Spleen (tissue), 11 donors: Measurements from ENCODE around the gene TMEM97. TPM values are rescaled to one million over a fixed set of nuclear protein-coding genes. Genes with fewer than 3 reads are reported as not detected.

Experiments
- DNase-seq: peaks from one replicate; pipeline ENCODE4 v3.0.0-alpha.2; 2020
- H3K27ac ChIP-seq, 8 donors: fragments of 200-600 bp; sonication (generic) in 7 of 8; 1 replicate in 4 of 8; 2 replicates in 4 of 8; pipeline versions ENCODE4 v1.5.0 to v1.8.0; 2016 to 2021; ENCODE audit warnings: inconsistent platforms in 4 of 8, mild to moderate bottlenecking in 4 of 8, moderate library complexity in 1 of 8
- H3K27me3 ChIP-seq, 7 donors: fragments of 200-600 bp; sonication (generic) in 6 of 7; replicated peaks in 1 of 7; 1 replicate in 4 of 7; 2 replicates in 3 of 7; pipeline versions ENCODE4 v1.5.0 to v1.8.0; 2016 to 2021; ENCODE audit warnings: inconsistent platforms in 3 of 7, mild to moderate bottlenecking in 1 of 7
- H3K36me3 ChIP-seq, 6 donors: fragments of 200-600 bp; sonication (generic) in 5 of 6; 1 replicate in 4 of 6; 2 replicates in 2 of 6; pipeline versions ENCODE4 v1.5.0 to v1.8.0; 2016 to 2021; ENCODE audit warnings: inconsistent platforms in 2 of 6
- H3K4me1 ChIP-seq, 6 donors: fragments of 200-600 bp; sonication (generic) in 5 of 6; 1 replicate in 3 of 6; 2 replicates in 3 of 6; pipeline versions ENCODE4 v1.5.0 to v1.8.0; 2016 to 2021; ENCODE audit warnings: inconsistent platforms in 3 of 6
- H3K4me3 ChIP-seq, 8 donors: fragments of 200-600 bp; sonication (generic) in 7 of 8; 1 replicate in 4 of 8; 2 replicates in 4 of 8; pipeline versions ENCODE4 v1.5.0 to v1.8.0; 2016 to 2021; ENCODE audit warnings: inconsistent platforms in 4 of 8, mild to moderate bottlenecking in 4 of 8, moderate library complexity in 2 of 8
- H3K9me3 ChIP-seq, 8 donors: fragments of 200-600 bp; sonication (generic) in 7 of 8; 1 replicate in 4 of 8; 2 replicates in 4 of 8; pipeline versions ENCODE4 v1.5.0 to v1.8.0; 2016 to 2021; ENCODE audit warnings: inconsistent platforms in 4 of 8
- POLR2A ChIP-seq, 3 donors: fragments of 450-650 bp; IDR thresholded peaks; one replicate each; pipeline ENCODE4 v1.5.1; 2017; ENCODE audit warnings: antibody characterized with exemption in 3 of 3, mild to moderate bottlenecking in 1 of 3
- POLR2AphosphoS5 ChIP-seq, 3 donors: sonication (generic); formaldehyde crosslinking; IDR thresholded peaks; one replicate each; pipeline ENCODE4 v1.5.1; 2017; ENCODE audit warnings: antibody characterized with exemption in 3 of 3
- WGBS, 5 donors: extraction: QIAGEN DNeasy Blood & Tissue Kit in 3 of 5; methylation state at CpG; one replicate each; pipeline versions ENCODE4 v1.1.5 to v1.1.7; 2013 to 2018; 5-methylcytosine and 5-hydroxymethylcytosine counted together
- intact Hi-C: fragments of 100-400 bp; cut with DNase I; formaldehyde crosslinking; loops from one replicate; pipeline ENCODE4 v1.15.0; 2023; ENCODE audit warnings: low total_unique reads
- polyA plus RNA-seq, 3 donors: library from polyadenylated mRNA; stranded (reverse); fragments of 200-250 nt; gene quantifications; one replicate each; pipeline ENCODE4 v1.2.1, GENCODE V29; 2013
- total RNA-seq, 7 donors: library from RNA; depleted of rRNA in 3 of 7; stranded (reverse); fragments of >200 nt in 3 of 7; fragmentation: NEBNext Ultra II Directional in 4 of 7; extraction: Animal tissue kit (Norgen Biotek cat#: 25700) in 4 of 7; gene quantifications; one replicate each; pipeline versions ENCODE4 v1.1.0 to v1.2.1, GENCODE V29; 2016 to 2021
- TF ChIP-seq, protein P1 (sequence below), 11 experiments: fragments of 200-600 bp in 7 of 11; fragments of 450-650 bp in 4 of 11; sonication (generic) in 4 of 11; IDR thresholded peaks in 8 of 11; conservative IDR thresholded peaks in 3 of 11; 1 replicate in 7 of 11; 2 replicates in 4 of 11; pipeline versions ENCODE4 v1.4.0 to v1.8.0; 2016 to 2021; ENCODE audit warnings: antibody characterized with exemption in 11 of 11, inconsistent platforms in 4 of 11, mild to moderate bottlenecking in 1 of 11
- donor health status: healthy with polysubstance abuse.
- donor health status: DM: no; HTN: no; CAD: no; lungs with moderate emphysema.
- donor health status: DM: no; HTN: no; CAD: no.
- donor health status: Bipolar disorder and iron deficiency.
- donor health status: healthy.
- donor health status: DM: no; HTN: no; CAD: no.
- donor health status: DM: yes; HTN: yes; CAD: no.

TMEM97 gene
- total and polyA plus RNA-seq, 10 donors = 1.5 to 7.3 (median 5.4) TPM

DNA sequence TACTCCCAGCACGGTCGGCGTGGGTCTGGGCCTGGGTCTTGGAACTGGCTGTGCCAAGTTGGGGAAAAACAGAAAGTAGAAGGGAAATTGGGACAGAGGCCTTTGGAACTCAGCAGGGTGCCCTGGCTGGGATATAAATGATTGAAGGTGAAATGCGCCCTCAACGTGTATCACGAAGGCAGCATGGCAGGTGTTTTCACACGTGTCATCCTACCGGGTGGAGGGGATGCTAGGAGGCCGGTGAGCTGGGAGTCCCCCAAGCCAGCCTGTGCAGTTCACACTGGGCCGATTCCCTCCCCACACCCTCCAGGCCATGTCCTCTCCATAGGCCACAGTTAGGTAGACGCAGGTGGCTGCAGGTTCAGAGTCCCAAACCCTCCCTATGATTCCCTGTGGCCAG lies 22.5 kb downstream of the TMEM97 start:
- intact Hi-C loops = no loop called here
- TF ChIP-seq POLR2AphosphoS5 (IDR thresholded peaks at IDR 0.05) (peak in 1 of 3 donors; percentile 0), POLR2A (IDR thresholded peaks at IDR 0.05) (no peak)
- Histone ChIP-seq H3K27me3 (no peaks in the 10 kb centered on the region), H3K4me1 (peaks cover 3 to 100% (median 66%) of the 10 kb centered on the region in 6 donors), H3K36me3 (peaks cover 11 to 80% (median 69%) of the 10 kb centered on the region in 6 donors), H3K27ac (peak overlapping the region in 7 of 8 donors; percentile 49 to 98 (median 84)), H3K9me3 (no peaks in the 10 kb centered on the region), H3K4me3 (no peak overlapping the region)
- DNase-seq = no peak
- WGBS, 5 donors = 91 to 96% (median 94%) methylated on average over 11 of the region's 11 CpGs

DNA sequence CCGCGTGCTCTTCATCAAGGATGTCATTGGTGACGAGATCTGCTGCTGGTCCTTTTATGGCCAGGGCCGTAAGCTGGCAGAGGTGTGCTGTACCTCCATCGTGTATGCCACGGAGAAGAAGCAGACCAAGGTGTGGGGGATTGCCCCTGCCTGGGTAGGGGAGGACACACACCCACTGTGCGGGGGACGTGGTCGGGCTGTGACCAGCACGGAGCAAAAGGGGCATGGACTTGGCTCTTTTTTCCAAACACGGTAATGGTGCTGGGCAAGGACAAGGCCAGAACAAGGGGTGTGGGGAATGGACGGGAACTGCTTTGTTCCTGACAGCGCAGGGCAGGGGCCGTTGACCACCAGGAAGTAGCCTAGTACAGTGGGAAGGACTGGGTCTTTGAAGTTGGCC lies 23.3 kb downstream of the TMEM97 start:
- Histone ChIP-seq H3K4me1 (peaks cover 0 to 98% (median 61%) of the 10 kb centered on the region in 6 donors), H3K4me3 (no peak overlapping the region), H3K27ac (peak overlapping the region in 7 of 8 donors; percentile 49 to 98 (median 84)), H3K9me3 (no peaks in the 10 kb centered on the region), H3K36me3 (peaks cover 11 to 88% (median 74%) of the 10 kb centered on the region in 6 donors), H3K27me3 (no peaks in the 10 kb centered on the region)
- intact Hi-C loops = no loop called here
- 74 to 91% (median 85%) methylated on average over 14 of the region's 14 CpGs for WGBS, 5 donors
- TF ChIP-seq POLR2A (IDR thresholded peaks at IDR 0.05) (no peak), POLR2AphosphoS5 (IDR thresholded peaks at IDR 0.05) (peak; percentile 73 to 82 (median 74))
- DNase-seq = no peak

DNA sequence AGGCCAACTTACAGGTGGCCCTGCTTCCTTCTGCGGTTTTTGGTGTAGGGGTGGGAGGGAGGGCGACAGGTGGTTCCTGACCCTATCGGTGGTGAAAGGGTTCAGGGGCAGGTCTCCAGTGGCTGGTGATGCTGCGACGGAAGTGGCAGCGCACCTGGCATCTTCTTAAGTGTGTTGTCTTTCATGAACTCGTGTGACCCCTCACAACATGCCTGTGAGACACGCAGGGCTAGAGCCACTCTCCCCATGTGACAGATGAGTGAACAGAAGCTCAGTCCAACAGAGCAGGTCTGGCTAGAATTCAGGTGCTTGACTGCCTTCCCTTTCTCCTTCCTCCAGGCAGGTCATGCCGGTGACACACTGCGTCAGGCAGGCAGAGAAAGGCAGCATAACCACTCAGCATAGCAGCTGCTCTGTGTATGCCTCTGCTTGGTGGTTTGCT lies 24.5 kb downstream of the TMEM97 start:
- Histone ChIP-seq H3K36me3 (peaks cover 11 to 99% (median 86%) of the 10 kb centered on the region in 6 donors), H3K4me1 (peaks cover 0 to 98% (median 56%) of the 10 kb centered on the region in 6 donors), H3K27ac (peak overlapping the region; percentile 35 to 98 (median 82)), H3K9me3 (no peaks in the 10 kb centered on the region), H3K4me3 (no peak overlapping the region), H3K27me3 (no peaks in the 10 kb centered on the region)
- WGBS, 5 donors = 66 to 75% (median 69%) methylated on average over 9 to 10 of the region's 10 CpGs
- peak in 1 of 3 donors; percentile 26 for TF ChIP-seq POLR2AphosphoS5 (IDR thresholded peaks at IDR 0.05)
- TF ChIP-seq, protein P1, sequence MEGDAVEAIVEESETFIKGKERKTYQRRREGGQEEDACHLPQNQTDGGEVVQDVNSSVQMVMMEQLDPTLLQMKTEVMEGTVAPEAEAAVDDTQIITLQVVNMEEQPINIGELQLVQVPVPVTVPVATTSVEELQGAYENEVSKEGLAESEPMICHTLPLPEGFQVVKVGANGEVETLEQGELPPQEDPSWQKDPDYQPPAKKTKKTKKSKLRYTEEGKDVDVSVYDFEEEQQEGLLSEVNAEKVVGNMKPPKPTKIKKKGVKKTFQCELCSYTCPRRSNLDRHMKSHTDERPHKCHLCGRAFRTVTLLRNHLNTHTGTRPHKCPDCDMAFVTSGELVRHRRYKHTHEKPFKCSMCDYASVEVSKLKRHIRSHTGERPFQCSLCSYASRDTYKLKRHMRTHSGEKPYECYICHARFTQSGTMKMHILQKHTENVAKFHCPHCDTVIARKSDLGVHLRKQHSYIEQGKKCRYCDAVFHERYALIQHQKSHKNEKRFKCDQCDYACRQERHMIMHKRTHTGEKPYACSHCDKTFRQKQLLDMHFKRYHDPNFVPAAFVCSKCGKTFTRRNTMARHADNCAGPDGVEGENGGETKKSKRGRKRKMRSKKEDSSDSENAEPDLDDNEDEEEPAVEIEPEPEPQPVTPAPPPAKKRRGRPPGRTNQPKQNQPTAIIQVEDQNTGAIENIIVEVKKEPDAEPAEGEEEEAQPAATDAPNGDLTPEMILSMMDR (IDR thresholded peaks at IDR 0.05 in 8 of 11, conservative IDR thresholded peaks at IDR 0.05 in 3 of 11) = no peak
- no peak for DNase-seq
- intact Hi-C loops = no loop called here

DNA sequence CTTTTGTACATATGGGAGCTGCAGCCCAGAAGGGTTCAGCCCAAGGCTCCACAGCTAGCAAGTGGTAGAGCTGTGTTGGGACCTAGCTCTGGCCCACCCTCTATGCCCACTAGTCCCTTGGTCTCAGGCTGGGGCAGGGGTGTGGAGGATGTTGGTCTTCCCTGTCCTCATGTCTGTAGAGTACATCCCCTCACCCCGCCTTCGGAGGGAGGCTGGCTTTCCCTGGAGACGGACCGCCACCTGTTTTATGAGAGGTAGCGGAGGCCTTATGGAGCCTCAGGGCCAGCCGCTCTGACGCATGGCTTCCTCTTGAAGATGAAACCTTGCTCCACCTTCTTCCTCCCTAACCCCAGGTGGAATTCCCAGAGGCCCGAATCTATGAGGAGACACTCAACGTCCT lies 25.0 kb downstream of the TMEM97 start:
- peak overlapping the region; percentile 32 to 98 (median 82) for H3K27ac ChIP-seq
- no peak for DNase-seq
- 79 to 97% (median 87%) methylated on average over 5 to 9 of the region's 9 CpGs for WGBS, 5 donors

DNA sequence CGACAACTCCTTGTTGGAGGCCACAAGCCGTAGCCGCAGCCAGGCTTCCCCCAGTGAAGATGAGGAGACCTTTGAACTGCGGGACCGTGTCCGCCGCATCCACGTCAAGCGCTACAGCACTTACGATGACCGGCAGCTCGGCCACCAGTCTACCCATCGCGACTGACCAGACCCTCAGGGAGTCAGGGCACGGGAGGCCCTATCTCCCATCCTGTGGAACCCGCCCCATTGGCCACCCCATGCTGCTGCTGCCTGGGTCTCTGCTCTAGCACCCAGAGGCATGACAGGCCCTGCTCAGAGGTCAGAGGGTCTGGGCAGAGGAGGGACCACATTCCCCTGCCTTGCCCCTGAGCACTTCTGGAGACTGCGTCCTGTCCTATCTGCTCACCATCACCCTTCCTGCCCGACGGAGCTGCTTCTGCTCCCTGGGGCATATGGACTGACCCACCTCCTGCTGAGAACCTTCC lies 25.5 kb downstream of the TMEM97 start:
- intact Hi-C loops = no loop called here
- Histone ChIP-seq H3K4me3 (no peak overlapping the region), H3K9me3 (no peaks in the 10 kb centered on the region), H3K36me3 (peaks cover 11 to 100% (median 93%) of the 10 kb centered on the region in 6 donors), H3K27me3 (no peaks in the 10 kb centered on the region), H3K27ac (peak overlapping the region in 7 of 8 donors; percentile 32 to 98 (median 84)), H3K4me1 (peaks cover 0 to 95% (median 53%) of the 10 kb centered on the region in 6 donors)
- WGBS, 5 donors = 86 to 91% (median 89%) methylated on average over 19 of the region's 19 CpGs
- DNase-seq = no peak
- peak in 2 of 3 donors; percentile 60 to 79 for TF ChIP-seq POLR2AphosphoS5 (IDR thresholded peaks at IDR 0.05)
- TF ChIP-seq, protein P1 (IDR thresholded peaks at IDR 0.05 in 8 of 11, conservative IDR thresholded peaks at IDR 0.05 in 3 of 11) = no peak

More for the DNA sequence above, 25.0 kb downstream of the TMEM97 start:
- H3K36me3 ChIP-seq = peaks cover 11 to 100% (median 91%) of the 10 kb centered on the region in 6 donors
- no peaks in the 10 kb centered on the region for H3K9me3 ChIP-seq
- peaks cover 0 to 98% (median 56%) of the 10 kb centered on the region in 6 donors for H3K4me1 ChIP-seq
- H3K4me3 ChIP-seq = no peak overlapping the region
- H3K27me3 ChIP-seq = no peaks in the 10 kb centered on the region
- intact Hi-C loops = no loop called here
- TF ChIP-seq POLR2A (IDR thresholded peaks at IDR 0.05) (no peak), POLR2AphosphoS5 (IDR thresholded peaks at IDR 0.05) (no peak)
- TF ChIP-seq, protein P1 (IDR thresholded peaks at IDR 0.05 in 8 of 11, conservative IDR thresholded peaks at IDR 0.05 in 3 of 11) = no peak
